HG03064 (cell line): ENCODE measurements around the gene HNF4A.
"Not testable (repeated sequence)": the region's sequence is repeated elsewhere in the genome, so short reads cannot be mapped to it uniquely, and the experiment has no call there.

ENCODE experiments used
- ATAC-seq: cut with Tn5 transposase; IDR thresholded peaks from one replicate; pipeline ENCODE4 v1.9.1; 2021; ENCODE audit warnings: low read depth; ENCODE audit not compliant: unreplicated experiment

HNF4A gene

GRCh38 chr20:44344723-44345122 lies 10.8 kb upstream of the HNF4A start:
- no peak for ATAC-seq

DNA sequence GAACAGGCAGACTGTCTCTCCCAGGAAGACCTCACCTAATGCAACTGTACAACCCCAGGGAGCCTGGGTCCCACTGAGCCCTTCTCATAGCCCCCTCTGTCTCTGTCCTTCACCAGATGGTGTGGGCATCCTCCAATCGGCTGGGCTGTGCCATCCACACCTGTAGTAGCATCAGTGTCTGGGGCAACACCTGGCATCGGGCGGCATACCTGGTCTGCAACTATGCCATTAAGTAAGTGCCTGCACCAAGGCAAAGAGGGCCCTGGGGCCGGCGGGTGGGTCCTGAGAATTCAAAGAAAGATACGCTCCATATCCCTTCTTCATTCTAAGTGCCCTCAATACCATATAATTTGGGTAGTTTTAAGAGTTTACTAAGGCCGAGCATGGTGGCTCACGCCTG lies 10.4 kb upstream of the HNF4A start:
- ATAC-seq: no peak

DNA sequence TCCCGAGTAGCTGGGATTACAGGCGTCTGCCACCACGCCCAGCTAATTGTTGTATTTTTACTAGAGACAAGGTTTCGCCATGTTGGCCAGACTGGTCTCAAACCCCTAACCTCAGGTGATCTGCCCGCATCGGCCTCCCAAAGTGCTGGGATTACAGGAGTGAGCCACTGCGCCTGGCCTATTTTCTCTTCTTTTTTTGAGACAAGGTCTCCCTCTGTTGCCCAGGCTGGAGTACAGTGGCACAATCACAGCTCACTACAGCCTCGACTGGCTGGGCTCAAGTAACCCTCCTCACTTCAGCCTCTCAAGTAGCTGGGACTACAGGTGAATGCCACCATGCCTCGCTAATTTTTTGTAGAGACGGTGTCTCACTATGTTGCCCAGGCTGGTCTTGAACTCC lies 9.6 kb upstream of the HNF4A start:
- ATAC-seq: not testable (repeated sequence)

DNA sequence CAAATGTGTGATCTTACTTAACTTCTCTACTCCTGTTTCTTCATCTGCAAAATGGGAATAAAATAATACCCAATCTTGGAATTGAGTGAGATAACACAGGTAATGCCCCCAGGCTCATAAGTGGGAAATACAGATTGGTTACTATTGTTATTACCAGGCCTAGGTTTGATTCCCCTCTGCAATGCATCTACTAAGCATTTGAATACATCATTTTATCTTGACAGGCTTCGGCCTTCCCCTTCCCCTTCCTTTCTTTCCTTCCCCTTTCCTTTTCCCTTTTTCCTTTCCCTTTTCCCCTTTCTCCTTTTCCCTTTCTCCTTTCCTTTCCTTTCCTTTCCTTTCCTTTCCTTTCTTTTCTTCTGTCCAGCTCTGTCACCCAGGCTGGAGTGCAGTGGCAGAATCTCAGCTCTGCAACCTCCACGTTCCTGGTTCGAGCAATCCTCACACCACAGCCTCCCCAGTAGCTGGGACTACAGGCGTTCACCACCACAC lies 7.3 kb upstream of the HNF4A start:
- no peak for ATAC-seq

DNA sequence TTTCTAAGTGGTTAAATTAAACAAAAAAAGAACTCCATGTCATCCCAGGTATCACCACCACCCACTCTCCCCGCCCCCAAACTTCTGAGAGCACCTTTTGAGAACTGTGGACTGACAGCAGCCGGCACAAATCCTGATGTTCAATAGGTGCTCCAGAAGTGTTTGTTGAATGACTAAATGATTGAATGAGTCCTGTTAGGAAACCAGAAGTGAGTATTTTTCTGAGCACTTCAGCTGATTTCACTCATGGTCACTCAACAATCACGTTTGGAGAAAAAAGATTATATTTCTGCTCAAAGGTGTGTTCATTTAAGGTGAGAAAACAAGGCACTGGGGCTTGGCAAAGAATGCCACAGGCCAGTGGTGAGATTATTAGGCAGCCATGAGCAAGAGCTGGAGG lies 6.2 kb upstream of the HNF4A start:
- ATAC-seq: no peak

GRCh38 chr20:44350567-44350966 lies 4.9 kb upstream of the HNF4A start:
- ATAC-seq: no peak

GRCh38 chr20:44354979-44355497 lies 461 bp upstream of the HNF4A start:
- ATAC-seq: no peak

DNA sequence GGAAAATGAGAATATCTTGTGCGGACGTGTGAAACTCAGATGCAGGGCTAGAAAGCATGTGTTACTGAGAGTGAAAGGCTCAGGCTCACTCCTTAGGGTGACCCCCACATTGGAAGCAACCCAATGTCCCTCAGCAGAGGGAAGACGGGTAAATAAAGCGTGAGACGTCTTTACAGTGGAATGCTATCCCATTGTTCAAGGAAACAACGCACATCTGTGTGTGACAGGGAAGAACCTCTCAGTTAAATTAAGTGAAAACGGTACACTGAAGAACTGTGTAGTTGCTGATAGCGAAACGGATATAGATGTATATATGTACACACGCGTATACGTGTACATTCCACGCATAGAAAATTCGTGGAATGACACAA lies 839 bp downstream of the HNF4A start:
- no peak for ATAC-seq

DNA sequence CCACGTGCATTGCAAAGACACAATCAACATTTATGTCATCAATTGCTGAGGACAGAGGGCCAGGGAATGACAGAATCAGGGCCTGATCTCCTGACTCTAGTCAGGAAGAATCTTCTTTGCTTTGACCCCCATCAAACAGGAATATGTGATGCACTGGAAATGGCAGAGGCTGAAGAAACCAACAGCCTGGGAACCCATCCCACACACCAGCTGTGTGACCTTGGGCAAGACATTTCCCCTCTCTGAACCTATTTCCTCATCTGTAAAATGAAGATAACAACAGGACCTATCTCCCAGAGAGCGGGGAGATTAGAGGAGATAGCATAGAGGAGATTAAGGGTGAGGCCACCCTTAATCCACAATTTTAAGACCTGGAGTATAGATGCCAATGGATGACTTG lies 1.5 kb downstream of the HNF4A start:
- ATAC-seq: no peak

DNA sequence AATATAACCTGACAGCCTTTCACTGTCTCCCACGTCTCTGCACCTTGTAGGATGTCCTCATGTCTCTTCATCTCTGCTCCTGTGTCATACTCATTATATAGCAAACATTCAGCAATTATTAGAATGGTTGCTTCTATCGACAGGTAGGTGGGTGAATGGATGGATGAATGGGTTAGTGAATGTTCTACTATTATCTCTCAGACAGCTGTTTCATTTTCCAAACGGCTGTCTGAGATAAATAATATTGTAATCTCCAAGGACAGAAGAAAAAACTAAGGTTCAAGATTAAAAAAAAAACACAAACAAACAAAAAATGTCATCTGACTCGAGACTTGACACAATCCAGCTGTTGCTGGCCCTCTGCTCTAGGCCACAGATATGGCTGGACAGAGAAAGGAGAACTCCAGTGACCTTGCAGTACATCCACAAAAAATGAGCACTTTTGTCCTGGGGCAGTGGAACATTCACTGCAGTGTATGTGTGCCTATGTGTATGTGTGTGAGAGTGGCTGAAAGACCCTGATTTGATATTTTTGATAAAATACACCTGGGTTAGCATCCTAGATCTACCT lies 2.1 kb downstream of the HNF4A start:
- no peak for ATAC-seq

DNA sequence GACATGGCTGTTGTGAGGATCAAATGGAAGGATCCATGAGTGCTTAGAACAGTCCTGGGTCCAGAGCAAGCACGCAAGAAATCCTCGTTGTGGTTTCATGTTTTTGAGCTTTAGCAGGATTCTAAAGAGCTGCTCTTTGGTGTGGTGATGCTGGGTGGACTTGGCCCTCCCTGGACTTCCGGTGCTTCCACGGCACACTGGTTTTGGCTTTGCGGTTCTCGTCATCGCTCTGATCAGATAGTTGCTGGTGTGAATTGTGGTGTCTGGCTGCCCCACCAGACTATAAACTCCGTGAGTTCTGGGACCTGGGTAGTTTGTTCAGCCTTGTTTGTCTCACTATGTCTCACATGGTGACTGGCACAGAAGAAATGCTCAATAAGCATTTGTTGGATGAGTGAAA lies 3.3 kb downstream of the HNF4A start:
- ATAC-seq: no peak

GRCh38 chr20:44360221-44360620 lies 4.7 kb downstream of the HNF4A start:
- ATAC-seq: no peak

DNA sequence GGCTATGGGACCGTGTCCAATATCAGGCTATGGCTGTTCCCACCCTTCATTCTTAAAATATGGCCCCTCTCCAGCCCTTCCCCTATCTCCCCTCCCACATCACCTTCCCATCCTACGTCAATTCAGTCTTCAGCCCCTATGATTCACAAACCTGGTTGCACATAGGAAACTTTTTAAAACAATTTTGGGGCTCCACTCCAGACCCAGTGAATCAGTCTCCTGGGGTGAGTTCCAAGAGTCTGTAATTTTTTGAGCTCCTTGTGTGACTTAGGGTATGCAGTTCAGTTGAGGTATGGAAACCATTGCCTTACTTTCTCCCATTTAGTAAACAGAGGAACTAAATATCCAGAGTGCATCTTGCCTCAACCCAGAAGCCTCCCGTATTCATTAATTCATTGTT lies 5.5 kb downstream of the HNF4A start:
- ATAC-seq: no peak

- ATAC-seq: no peak
Measured at GRCh38 chr20:44362466-44362940, 7.0 kb downstream of the HNF4A start.

- no peak for ATAC-seq
Measured at GRCh38 chr20:44364068-44364467, 8.6 kb downstream of the HNF4A start.

DNA sequence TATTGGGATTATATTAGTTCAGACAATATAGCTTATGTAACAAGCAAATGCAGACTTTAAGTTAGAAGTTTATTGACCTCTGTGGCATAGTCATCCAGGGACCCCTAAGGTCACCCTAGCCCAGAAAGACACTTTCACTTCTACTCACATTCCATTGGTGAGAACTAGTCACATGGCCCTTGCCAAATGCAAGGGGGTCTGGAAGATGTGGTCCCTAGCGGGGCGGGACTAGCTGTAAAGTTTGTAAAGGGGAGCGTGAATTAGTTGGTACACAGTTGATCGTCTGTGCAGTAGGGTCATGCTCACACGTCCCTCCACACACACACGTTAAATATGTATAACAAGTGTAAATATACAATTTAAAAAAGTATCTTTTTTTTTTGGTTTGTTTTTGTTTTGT lies 9.3 kb downstream of the HNF4A start:
- no peak for ATAC-seq

DNA sequence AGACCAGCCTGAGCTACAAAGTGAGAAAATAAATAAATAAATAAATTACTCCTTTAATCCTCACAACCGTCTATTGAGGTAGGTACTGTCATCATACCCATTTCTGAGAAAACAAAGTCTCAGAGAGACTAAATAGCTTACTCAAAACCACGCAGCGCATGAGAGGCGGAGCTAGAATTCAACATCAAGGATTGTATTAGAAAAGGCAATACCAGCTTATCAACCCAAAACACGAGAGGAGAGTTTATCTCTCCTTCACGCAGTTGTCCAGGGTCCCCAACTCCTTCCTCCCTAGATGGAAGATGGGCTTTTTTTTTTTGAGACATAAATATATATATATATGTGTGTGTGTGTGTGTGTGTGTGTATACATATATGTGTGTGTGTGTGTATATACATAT lies 12.2 kb downstream of the HNF4A start:
- no peak for ATAC-seq

GRCh38 chr20:44370639-44371218 lies 15.2 kb downstream of the HNF4A start:
- no peak for ATAC-seq

- no peak for ATAC-seq
Measured at GRCh38 chr20:44382641-44383040, 27.1 kb downstream of the HNF4A start.

DNA sequence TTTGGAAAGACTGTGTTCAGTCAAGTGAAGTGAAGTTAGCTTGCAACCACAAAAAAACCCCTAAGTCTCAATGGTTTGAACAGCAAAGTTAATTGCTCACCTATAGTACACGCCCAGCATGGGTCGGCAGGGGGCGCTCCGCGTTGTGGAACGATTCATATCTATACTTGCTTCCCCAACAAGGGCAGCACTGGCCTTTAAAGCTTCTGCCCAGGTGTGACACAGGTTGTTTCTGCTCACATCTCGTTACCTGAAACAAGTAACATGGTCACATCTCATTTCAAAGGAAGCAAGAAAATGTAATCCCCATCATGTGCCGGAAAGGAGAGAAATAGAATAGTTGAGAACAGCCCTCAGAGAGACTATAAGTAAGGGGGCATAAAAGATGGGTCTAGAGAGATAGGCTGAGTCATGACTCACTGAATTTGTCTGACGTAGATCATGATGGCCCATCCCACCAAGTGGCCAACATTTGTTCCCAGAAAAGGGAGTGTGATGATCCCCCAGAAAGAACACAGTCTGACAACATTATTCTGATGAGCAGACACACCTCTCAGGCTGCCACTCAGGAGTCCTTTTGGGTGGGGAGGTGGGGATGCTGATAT lies 29.0 kb downstream of the HNF4A start:
- no peak for ATAC-seq

DNA sequence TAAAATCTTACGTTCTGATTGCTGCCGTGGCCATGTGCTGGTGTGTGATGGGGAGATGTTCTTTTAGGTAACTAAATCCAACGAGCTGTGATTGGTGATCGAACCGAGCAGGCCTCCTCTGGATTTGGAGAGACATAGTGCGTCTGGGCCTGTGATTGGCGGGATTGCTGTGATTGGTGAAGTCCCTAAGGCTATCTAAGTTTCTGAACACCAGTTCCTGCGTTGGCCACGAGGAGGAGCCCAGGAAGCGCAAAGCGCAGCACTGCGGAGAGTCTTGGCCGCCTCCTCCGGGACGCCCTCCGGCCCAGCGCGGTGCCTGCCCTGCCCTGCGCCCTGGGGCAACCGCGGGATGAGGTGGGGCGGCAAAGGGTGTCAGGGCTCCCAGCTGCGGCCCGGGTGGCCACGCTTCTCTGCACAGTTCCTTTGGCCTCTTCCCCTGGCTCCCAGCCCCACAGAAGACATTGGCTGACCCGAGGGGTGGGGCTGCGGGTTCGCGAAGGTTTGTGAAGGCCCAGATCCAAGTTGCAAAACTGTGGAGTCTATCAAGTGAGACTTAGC lies 33.0 kb downstream of the HNF4A start:
- no peak for ATAC-seq

- ATAC-seq: no peak
Measured at GRCh38 chr20:44389871-44390270, 34.4 kb downstream of the HNF4A start.
